AG04449 (cell line): ENCODE measurements around the gene NDUFAB1.
"Not testable (repeated sequence)": the region's sequence is repeated elsewhere in the genome, so short reads cannot be mapped to it uniquely, and the experiment has no call there.

Experiments used
- CTCF ChIA-PET: fragments of 350-600 bp; formaldehyde crosslinking; extraction: SDS; loops from one replicate; lab custom pipeline; 2021; ENCODE audit warnings: antibody characterized with exemption; lab: Yijun Ruan, JAX
- POLR2A ChIA-PET: fragments of 400-600, 350-600 bp; formaldehyde crosslinking; extraction: SDS; loops from one replicate; lab custom pipeline; 2020; ENCODE audit warnings: antibody characterized with exemption, inconsistent platforms; lab: Yijun Ruan, JAX
- DNase-seq: peaks from one replicate; pipeline ENCODE4 v3.0.0-alpha.2; 2010; ENCODE audit warnings: low read depth, low spot score
- H3K4me3 ChIP-seq: 2 replicates; pipeline ENCODE4 v1.5.1; 2011; ENCODE audit warnings: low read depth, mild to moderate bottlenecking, control low read depth, low read length
- CTCF ChIP-seq: IDR thresholded peaks from one replicate; pipeline ENCODE4 v1.5.1; 2011; ENCODE audit warnings: mild to moderate bottlenecking, moderate library complexity, low read length, control low read depth, inconsistent platforms; ENCODE audit not compliant: insufficient read depth; ENCODE audit errors: missing control alignments

The NDUFAB1 gene

GRCh38 chr16:23594186-23594585 lies 1.9 kb downstream of the NDUFAB1 start:
- TF ChIP-seq CTCF: no peak
- ChIA-PET POLR2A (no interaction called here), CTCF (interaction anchor here (1.2 kb wide), 1 partner anchor 37 kb away, joined by 3 read pairs; the partner anchor contains the start of genes EARS2 and UBFD1)
- no peak for DNase-seq
- no peak overlapping the region for H3K4me3 ChIP-seq

- ChIA-PET CTCF (no interaction called here), POLR2A (no interaction called here)
- no peak overlapping the region for H3K4me3 ChIP-seq
- DNase-seq: no peak
- no peak for TF ChIP-seq CTCF
These were observed 5.9 kb downstream of the NDUFAB1 start for GRCh38 chr16:23590181-23590580.

GRCh38 chr16:23587726-23588125 lies 8.4 kb downstream of the NDUFAB1 start:
- no peak overlapping the region for H3K4me3 ChIP-seq
- DNase-seq: peak; percentile 73
- no peak for TF ChIP-seq CTCF
- ChIA-PET POLR2A (interaction anchor here (0.8 to 1.0 kb wide), 2 partner anchors 13 to 30 kb away, joined by 3 to 6 read pairs; partner anchors contain the start of genes EARS2 and UBFD1), CTCF (interaction anchor here (1.0 to 2.3 kb wide), 2 partner anchors 10 to 32 kb away, joined by 4 to 23 read pairs; partner anchors contain the start of gene NDUFAB1)

- no peak for DNase-seq
- ChIA-PET CTCF (interaction anchor here (1.0 to 1.9 kb wide), 3 partner anchors 8 to 27 kb away, joined by 4 to 6 read pairs (median 5); partner anchors contain the start of genes NDUFAB1 and UBFD1), POLR2A (interaction anchor here (1.0 kb wide), 1 partner anchor 27 kb away, joined by 4 read pairs; the partner anchor contains the start of gene UBFD1)
- H3K4me3 ChIP-seq: no peak overlapping the region
- TF ChIP-seq CTCF: no peak
These were observed 11.7 kb downstream of the NDUFAB1 start for GRCh38 chr16:23584186-23585076.

DNA sequence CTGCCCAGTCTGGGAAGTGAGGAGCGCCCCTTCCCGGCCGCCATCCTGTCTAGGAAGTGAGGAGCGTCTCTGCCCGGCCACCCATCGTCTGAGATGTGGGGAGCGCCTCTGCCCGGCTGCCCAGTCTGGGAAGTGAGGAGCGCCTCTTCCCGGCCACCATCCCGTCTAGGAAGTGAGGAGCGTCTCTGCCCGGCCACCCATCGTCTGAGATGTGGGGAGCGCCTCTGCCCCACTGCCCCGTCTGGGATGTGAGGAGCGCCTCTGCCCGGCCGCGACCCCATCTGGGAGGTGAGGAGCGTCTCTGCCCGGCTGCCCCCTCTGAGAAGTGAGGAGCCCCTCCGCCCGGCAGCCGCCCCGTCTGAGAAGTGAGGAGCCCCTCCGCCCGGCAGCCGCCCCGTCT lies 12.8 kb downstream of the NDUFAB1 start:
- DNase-seq, H3K4me3 ChIP-seq, CTCF ChIA-PET, POLR2A ChIA-PET: not testable (repeated sequence)

- DNase-seq: no peak
- ChIA-PET POLR2A (no interaction called here), CTCF (interaction anchor here (3.4 kb wide), 1 partner anchor 14 kb away, joined by 18 read pairs; the partner anchor contains the start of gene NDUFAB1)
- no peak overlapping the region for H3K4me3 ChIP-seq
- no peak for TF ChIP-seq CTCF
These were observed 14.4 kb downstream of the NDUFAB1 start for GRCh38 chr16:23581764-23582163.
